ENCODE data around the gene PRKCQ.

DNA sequence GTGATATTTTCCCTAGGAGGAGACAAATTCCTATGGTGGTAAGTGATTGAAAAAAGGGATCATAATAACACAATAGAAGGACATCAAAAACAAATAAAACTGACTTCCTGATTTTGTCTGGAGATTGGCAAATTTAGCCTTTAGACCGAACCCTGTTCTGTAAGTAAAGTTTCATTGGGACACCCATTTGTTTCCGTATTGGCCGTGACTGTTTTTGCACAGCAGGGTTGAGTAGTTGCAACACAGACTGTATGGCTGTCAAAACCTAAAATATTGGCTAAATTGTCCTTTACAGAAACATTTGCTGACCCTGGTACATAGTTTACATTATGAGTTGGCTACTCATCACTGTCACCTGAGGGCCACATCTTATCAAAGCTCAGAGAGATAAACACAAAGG lies 168.6 kb downstream of the PRKCQ start:
- TF ChIP-seq EZH2 (conservative IDR thresholded peaks at IDR 0.05; ENCODE audit: low read depth, low read length) (no peak), MLX (CRISPR knock-in tag; IDR thresholded peaks at IDR 0.05) (no peak), JUN (CRISPR knock-in tag; IDR thresholded peaks at IDR 0.05) (no peak), NFIC (IDR thresholded peaks at IDR 0.05; ENCODE audit: low read length) (no peak)

All from HepG2 (cell line).